Measurements from ENCODE around the gene KDSR. TPM values are rescaled to one million over a fixed set of nuclear protein-coding genes. Genes with fewer than 3 reads are reported as not detected.

The KDSR gene
- total RNA-seq, 1 experiment from 2014 or later: 41.7 TPM

DNA sequence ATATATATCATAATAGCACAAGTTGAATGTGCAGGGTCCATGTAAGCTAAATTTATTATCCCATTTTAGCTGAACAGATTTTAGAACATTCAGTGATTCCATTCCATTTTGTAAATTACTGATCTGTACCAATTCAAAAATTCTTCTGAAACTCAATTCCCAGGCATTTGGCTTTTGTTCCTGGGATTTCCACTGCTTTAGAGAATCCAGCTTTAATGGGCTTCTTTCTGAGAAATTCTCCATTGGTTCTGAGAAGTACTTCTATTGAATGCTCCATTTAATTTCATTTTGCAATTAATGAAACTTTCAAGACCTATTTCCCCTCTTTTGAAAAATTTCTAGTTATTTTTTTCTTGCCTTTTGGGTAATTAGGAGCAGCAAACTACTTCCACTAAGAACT, 84.2 kb downstream of the KDSR start:
- Histone ChIP-seq H3F3A (ENCODE audit: insufficient read depth, low read depth) (no peaks in the 10 kb centered on the region), H3K9me3 (ENCODE audit: insufficient read depth, low read depth) (no peaks in the 10 kb centered on the region), H3K27ac (no peak overlapping the region), H3K4me3 (no peak overlapping the region), H3K9me2 (ENCODE audit: insufficient read depth) (no peaks in the 10 kb centered on the region), H3K4me1 (replicated peaks; ENCODE audit: insufficient read depth) (no peaks in the 10 kb centered on the region), H3K27me3 (ENCODE audit: insufficient read depth, low read depth) (no peaks in the 10 kb centered on the region), H2AFZ (no peak overlapping the region), H3K36me3 (ENCODE audit: low read depth) (no peaks in the 10 kb centered on the region), H3K79me2 (ENCODE audit: low read depth) (no peaks in the 10 kb centered on the region), H4K20me1 (ENCODE audit: insufficient read depth) (no peaks in the 10 kb centered on the region), H3K4me2 (no peak overlapping the region)
- intact Hi-C loops (cut with micrococcal nuclease; ENCODE audit: unreplicated experiment): no loop called here
- no peak for TF ChIP-seq EZH2 (IDR thresholded peaks at IDR 0.05; ENCODE audit: low read depth)
- TF ChIP-seq, protein P1, sequence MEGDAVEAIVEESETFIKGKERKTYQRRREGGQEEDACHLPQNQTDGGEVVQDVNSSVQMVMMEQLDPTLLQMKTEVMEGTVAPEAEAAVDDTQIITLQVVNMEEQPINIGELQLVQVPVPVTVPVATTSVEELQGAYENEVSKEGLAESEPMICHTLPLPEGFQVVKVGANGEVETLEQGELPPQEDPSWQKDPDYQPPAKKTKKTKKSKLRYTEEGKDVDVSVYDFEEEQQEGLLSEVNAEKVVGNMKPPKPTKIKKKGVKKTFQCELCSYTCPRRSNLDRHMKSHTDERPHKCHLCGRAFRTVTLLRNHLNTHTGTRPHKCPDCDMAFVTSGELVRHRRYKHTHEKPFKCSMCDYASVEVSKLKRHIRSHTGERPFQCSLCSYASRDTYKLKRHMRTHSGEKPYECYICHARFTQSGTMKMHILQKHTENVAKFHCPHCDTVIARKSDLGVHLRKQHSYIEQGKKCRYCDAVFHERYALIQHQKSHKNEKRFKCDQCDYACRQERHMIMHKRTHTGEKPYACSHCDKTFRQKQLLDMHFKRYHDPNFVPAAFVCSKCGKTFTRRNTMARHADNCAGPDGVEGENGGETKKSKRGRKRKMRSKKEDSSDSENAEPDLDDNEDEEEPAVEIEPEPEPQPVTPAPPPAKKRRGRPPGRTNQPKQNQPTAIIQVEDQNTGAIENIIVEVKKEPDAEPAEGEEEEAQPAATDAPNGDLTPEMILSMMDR (conservative IDR thresholded peaks at IDR 0.05): no peak
- POLR2A ChIA-PET (ENCODE audit: unreplicated experiment): no interaction called here
- CTCF ChIA-PET: no interaction called here
- BruUV-seq (replicated peaks): no TSS peak
- DNase-seq: no peak

Other genes with a start within 250 kb of the KDSR start
- gene BCL2, start 47.4 kb downstream of the KDSR start, total RNA-seq (2021): 2.0 TPM in 2 replicates
- 52.4 and 59.7 TPM in 2 replicates for gene VPS4B, start 55.3 kb upstream of the KDSR start, total RNA-seq (2021)
- 25.5 and 26.2 TPM in 2 replicates for gene SERPINB5, start 109.8 kb upstream of the KDSR start, total RNA-seq (2021)
- gene SERPINB12, start 175.2 kb upstream of the KDSR start, total RNA-seq (2021): not detected in 2 replicates
- gene SERPINB13, start 220.1 kb upstream of the KDSR start, total RNA-seq (2021): not detected in 2 replicates

All from PC-9 (cell line).